WTC11 (cell line): Measurements from ENCODE around the gene GCC2. TPM values are rescaled to one million over a fixed set of nuclear protein-coding genes. Genes with fewer than 3 reads are reported as not detected.

ENCODE experiments used
- ATAC-seq: fragments of 200-7000 bp; cut with Tn5 transposase; 2 replicates; pipeline ENCODE4 v1.10.0; 2021; ENCODE audit warnings: mild to moderate bottlenecking, moderate library complexity
- CTCF ChIA-PET: fragments of 300-600 bp; sonication (Branson Sonifier 250); formaldehyde crosslinking; loops from one replicate; lab custom pipeline; 2021; ENCODE audit warnings: antibody characterized with exemption; lab: Charles Lee
- POLR2A ChIA-PET: fragments of 350-600 bp; sonication (Branson Sonifier 250); formaldehyde crosslinking; loops from one replicate; lab custom pipeline; 2021; ENCODE audit warnings: antibody characterized with exemption; lab: Charles Lee
- DNase-seq: peaks from one replicate; pipeline ENCODE4 v3.0.0; 2021; ENCODE audit warnings: low spot score
- H3K27ac Mint-ChIP-seq: 2 replicates; pipeline ENCODE4 v1.8.0; 2021; ENCODE audit warnings: mixed read lengths
- H3K27me3 Mint-ChIP-seq: 2 replicates; pipeline ENCODE4 v1.8.0; 2021; ENCODE audit warnings: low read depth, mild to moderate bottlenecking, moderate library complexity, mixed read lengths
- H3K36me3 Mint-ChIP-seq: 2 replicates; pipeline ENCODE4 v1.8.0; 2021; ENCODE audit warnings: mixed read lengths
- H3K4me1 Mint-ChIP-seq: 2 replicates; pipeline ENCODE4 v1.8.0; 2022; ENCODE audit warnings: mixed read lengths
- H3K4me3 Mint-ChIP-seq: 2 replicates; pipeline ENCODE4 v1.8.0; 2021; ENCODE audit warnings: mild to moderate bottlenecking, moderate library complexity, mixed read lengths
- H3K9me3 Mint-ChIP-seq: 2 replicates; pipeline ENCODE4 v1.8.0; 2021; ENCODE audit warnings: mixed read lengths
- ATF1 ChIP-seq: sonication (generic); formaldehyde crosslinking; IDR thresholded peaks from 2 replicates; pipeline ENCODE4 v1.8.1; 2023; ENCODE audit warnings: mild to moderate bottlenecking, moderate library complexity, missing genetic modification reagents
- CBFB ChIP-seq: sonication (generic); formaldehyde crosslinking; IDR thresholded peaks from 2 replicates; pipeline ENCODE4 v1.8.1; 2022; ENCODE audit warnings: mild to moderate bottlenecking, low read depth, missing genetic modification reagents
- EMX1 ChIP-seq: fragments of 250-450 bp; sonication (Bioruptor Pico); IDR thresholded peaks from 2 replicates; pipeline ENCODE4 v1.8.0; 2021; ENCODE audit warnings: mild to moderate bottlenecking
- ESRRA ChIP-seq: sonication (generic); formaldehyde crosslinking; IDR thresholded peaks from 2 replicates; pipeline ENCODE4 v1.8.1; 2022; ENCODE audit warnings: mild to moderate bottlenecking, missing genetic modification reagents, borderline replicate concordance
- ETV6 ChIP-seq: sonication (generic); formaldehyde crosslinking; IDR thresholded peaks from 2 replicates; pipeline ENCODE4 v1.8.1; 2022; ENCODE audit warnings: mild to moderate bottlenecking, missing genetic modification reagents
- FOXJ3 ChIP-seq: sonication (generic); formaldehyde crosslinking; IDR thresholded peaks from 2 replicates; pipeline ENCODE4 v1.9.0; 2021; ENCODE audit warnings: missing genetic modification reagents, mild to moderate bottlenecking, borderline replicate concordance
- GTF2I ChIP-seq: fragments of 250-450 bp; sonication (Bioruptor Pico); conservative IDR thresholded peaks from 2 replicates; pipeline ENCODE4 v1.4.0; 2021; ENCODE audit warnings: mild to moderate bottlenecking
- HMGA2 ChIP-seq: fragments of 250-450 bp; sonication (Bioruptor Pico); IDR thresholded peaks from 2 replicates; pipeline ENCODE4 v1.4.0; 2021; ENCODE audit warnings: mild to moderate bottlenecking, moderate library complexity
- IRF2 ChIP-seq: sonication (generic); formaldehyde crosslinking; IDR thresholded peaks from 2 replicates; pipeline ENCODE4 v1.8.0; 2022; ENCODE audit warnings: low read depth, missing genetic modification reagents, borderline replicate concordance
- KAT7 ChIP-seq: sonication (generic); formaldehyde crosslinking; IDR thresholded peaks from 2 replicates; pipeline ENCODE4 v1.8.1; 2023; ENCODE audit warnings: missing genetic modification reagents, mild to moderate bottlenecking, borderline replicate concordance
- NFATC4 ChIP-seq: fragments of 250-450 bp; sonication (Bioruptor Pico); IDR thresholded peaks from 2 replicates; pipeline ENCODE4 v1.9.0; 2021; ENCODE audit warnings: mild to moderate bottlenecking
- NFE2L1 ChIP-seq: sonication (generic); formaldehyde crosslinking; IDR thresholded peaks from 2 replicates; pipeline ENCODE4 v1.8.1; 2023; ENCODE audit warnings: missing genetic modification reagents
- NR3C1 ChIP-seq: sonication (generic); formaldehyde crosslinking; conservative IDR thresholded peaks from 2 replicates; pipeline ENCODE4 v1.8.1; 2023; ENCODE audit warnings: low read depth, mild to moderate bottlenecking, missing genetic modification reagents
- PRRX2 ChIP-seq: fragments of 250-450 bp; sonication (Bioruptor Pico); IDR thresholded peaks from 2 replicates; pipeline ENCODE4 v1.8.0; 2021; ENCODE audit warnings: mild to moderate bottlenecking
- SMAD4 ChIP-seq: sonication (generic); formaldehyde crosslinking; IDR thresholded peaks from 2 replicates; pipeline ENCODE4 v1.8.0; 2022; ENCODE audit warnings: mild to moderate bottlenecking, missing genetic modification reagents
- SOX15 ChIP-seq: fragments of 250-450 bp; sonication (Bioruptor Pico); IDR thresholded peaks from 2 replicates; pipeline ENCODE4 v1.9.0; 2021; ENCODE audit warnings: mild to moderate bottlenecking
- SP1 ChIP-seq: sonication (generic); formaldehyde crosslinking; conservative IDR thresholded peaks from 2 replicates; pipeline ENCODE4 v1.8.1; 2022; ENCODE audit warnings: missing genetic modification reagents
- TEAD4 ChIP-seq: sonication (generic); formaldehyde crosslinking; IDR thresholded peaks from 2 replicates; pipeline ENCODE4 v1.8.0; 2022; ENCODE audit warnings: mild to moderate bottlenecking, missing genetic modification reagents
- ZNF423 ChIP-seq: fragments of 250-450 bp; sonication (Bioruptor Pico); IDR thresholded peaks from 2 replicates; pipeline ENCODE4 v2.1.2; 2022; ENCODE audit warnings: mild to moderate bottlenecking, moderate library complexity
- total RNA-seq: library from RNA; stranded (reverse); gene quantifications from 3 replicates; pipeline ENCODE4 v1.2.3, GENCODE V29; 2021
- TF ChIP-seq, protein P1 (sequence below): sonication (generic); formaldehyde crosslinking; IDR thresholded peaks from 2 replicates; pipeline ENCODE4 v1.8.1; 2022; ENCODE audit warnings: low read depth, mild to moderate bottlenecking, moderate library complexity, missing genetic modification reagents, borderline replicate concordance
- TF ChIP-seq, protein P2 (sequence below): sonication (generic); formaldehyde crosslinking; IDR thresholded peaks from 2 replicates; pipeline ENCODE4 v1.8.0; 2022; ENCODE audit warnings: mild to moderate bottlenecking, missing genetic modification reagents
- TF ChIP-seq, protein P3 (sequence below): sonication (generic); formaldehyde crosslinking; IDR thresholded peaks from 2 replicates; pipeline ENCODE4 v1.8.1; 2022; ENCODE audit warnings: missing genetic modification reagents, borderline replicate concordance
- TF ChIP-seq, protein P4 (sequence below): sonication (generic); formaldehyde crosslinking; IDR thresholded peaks from 2 replicates; pipeline ENCODE4 v1.8.1; 2023; ENCODE audit warnings: mild to moderate bottlenecking, missing genetic modification reagents
- TF ChIP-seq, protein P5 (sequence below): sonication (generic); formaldehyde crosslinking; IDR thresholded peaks from 2 replicates; pipeline ENCODE4 v1.8.0; 2022; ENCODE audit warnings: mild to moderate bottlenecking, missing genetic modification reagents
- TF ChIP-seq, protein P6 (sequence below): fragments of 200-600 bp; IDR thresholded peaks from 2 replicates; pipeline ENCODE4 v1.8.0; 2022; ENCODE audit warnings: antibody characterized with exemption

The GCC2 gene
- total RNA-seq, 1 experiment from 2014 or later = 66.5 TPM

DNA sequence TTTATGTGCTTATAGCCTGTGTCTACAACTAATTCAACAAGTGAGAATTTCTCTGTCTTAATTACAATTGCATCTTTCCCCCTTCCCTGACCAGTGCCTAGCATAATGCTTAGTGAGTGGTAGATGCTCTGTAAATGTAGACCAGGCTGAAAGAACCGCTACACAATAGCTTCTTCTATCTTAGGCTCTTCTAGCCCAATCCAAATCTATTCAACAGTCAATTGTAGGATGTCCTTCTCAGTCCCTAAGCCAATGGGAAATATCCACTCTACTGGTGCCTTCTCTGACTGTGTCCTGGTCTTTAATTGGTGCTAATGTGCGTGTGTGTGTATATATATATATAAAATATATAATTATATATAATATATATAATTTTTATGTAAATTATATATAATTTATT lies 34.1 kb upstream of the GCC2 start:
- ATAC-seq (peak; percentile 57), DNase-seq (no peak)
- H3K9me3 Mint-ChIP-seq = peaks cover 5% of the 10 kb centered on the region; the same call in 1 of the 2 replicates
- no peaks in the 10 kb centered on the region for H3K4me1 Mint-ChIP-seq
- H3K36me3 Mint-ChIP-seq = no peaks in the 10 kb centered on the region
- TF ChIP-seq EMX1 (CRISPR knock-in tag) (no peak), HMGA2 (CRISPR knock-in tag) (0 out of 2 replicates have a peak, but pooled peaks have one; percentile 17)
- no peak overlapping the region for H3K4me3 Mint-ChIP-seq
- no peaks in the 10 kb centered on the region for H3K27me3 Mint-ChIP-seq
- H3K27ac Mint-ChIP-seq = no peak overlapping the region
- CTCF ChIA-PET = no interaction called here
- POLR2A ChIA-PET = no interaction called here

DNA sequence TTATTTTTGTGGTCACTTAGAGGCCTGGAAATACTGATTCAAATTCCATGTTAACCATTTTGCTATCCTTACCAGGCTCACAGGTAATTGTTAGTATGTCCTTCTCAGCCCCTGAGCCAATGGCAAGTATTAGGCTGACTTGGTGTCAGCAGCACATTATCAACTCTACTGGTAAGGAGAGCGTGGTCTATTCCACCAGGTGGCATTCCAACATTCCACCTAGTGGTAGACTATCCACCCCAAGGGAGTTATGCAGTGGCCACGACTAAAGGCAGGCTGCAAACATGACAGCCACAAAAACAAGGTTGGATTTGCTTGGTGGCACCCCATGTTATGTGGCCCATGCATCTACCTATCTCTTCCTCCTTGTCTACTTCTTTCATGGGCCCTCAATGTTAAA lies 31.8 kb upstream of the GCC2 start:
- ChIA-PET CTCF (no interaction called here), POLR2A (no interaction called here)
- Mint-ChIP-seq H3K4me1 (no peaks in the 10 kb centered on the region), H3K27ac (no peak overlapping the region), H3K4me3 (no peak overlapping the region), H3K9me3 (no peaks in the 10 kb centered on the region; the same call in 1 of the 2 replicates), H3K27me3 (no peaks in the 10 kb centered on the region), H3K36me3 (no peaks in the 10 kb centered on the region)
- DNase-seq (peak; percentile 13), ATAC-seq (peak; percentile 91)
- TF ChIP-seq IRF2 (CRISPR knock-in tag) (no peak), NFATC4 (CRISPR knock-in tag) (no peak), SP1 (CRISPR knock-in tag) (no peak), KAT7 (no peak), SOX15 (CRISPR knock-in tag) (no peak), NR3C1 (CRISPR knock-in tag) (no peak), ESRRA (CRISPR knock-in tag) (no peak), HMGA2 (CRISPR knock-in tag) (no peak), ETV6 (CRISPR knock-in tag) (no peak), GTF2I (CRISPR knock-in tag) (no peak), CBFB (no peak), ZNF423 (CRISPR knock-in tag) (no peak), NFE2L1 (CRISPR knock-in tag) (no peak)
- TF ChIP-seq, protein P1, sequence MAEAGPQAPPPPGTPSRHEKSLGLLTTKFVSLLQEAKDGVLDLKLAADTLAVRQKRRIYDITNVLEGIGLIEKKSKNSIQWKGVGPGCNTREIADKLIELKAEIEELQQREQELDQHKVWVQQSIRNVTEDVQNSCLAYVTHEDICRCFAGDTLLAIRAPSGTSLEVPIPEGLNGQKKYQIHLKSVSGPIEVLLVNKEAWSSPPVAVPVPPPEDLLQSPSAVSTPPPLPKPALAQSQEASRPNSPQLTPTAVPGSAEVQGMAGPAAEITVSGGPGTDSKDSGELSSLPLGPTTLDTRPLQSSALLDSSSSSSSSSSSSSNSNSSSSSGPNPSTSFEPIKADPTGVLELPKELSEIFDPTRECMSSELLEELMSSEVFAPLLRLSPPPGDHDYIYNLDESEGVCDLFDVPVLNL (CRISPR knock-in tag) = no peak
- TF ChIP-seq, protein P2, sequence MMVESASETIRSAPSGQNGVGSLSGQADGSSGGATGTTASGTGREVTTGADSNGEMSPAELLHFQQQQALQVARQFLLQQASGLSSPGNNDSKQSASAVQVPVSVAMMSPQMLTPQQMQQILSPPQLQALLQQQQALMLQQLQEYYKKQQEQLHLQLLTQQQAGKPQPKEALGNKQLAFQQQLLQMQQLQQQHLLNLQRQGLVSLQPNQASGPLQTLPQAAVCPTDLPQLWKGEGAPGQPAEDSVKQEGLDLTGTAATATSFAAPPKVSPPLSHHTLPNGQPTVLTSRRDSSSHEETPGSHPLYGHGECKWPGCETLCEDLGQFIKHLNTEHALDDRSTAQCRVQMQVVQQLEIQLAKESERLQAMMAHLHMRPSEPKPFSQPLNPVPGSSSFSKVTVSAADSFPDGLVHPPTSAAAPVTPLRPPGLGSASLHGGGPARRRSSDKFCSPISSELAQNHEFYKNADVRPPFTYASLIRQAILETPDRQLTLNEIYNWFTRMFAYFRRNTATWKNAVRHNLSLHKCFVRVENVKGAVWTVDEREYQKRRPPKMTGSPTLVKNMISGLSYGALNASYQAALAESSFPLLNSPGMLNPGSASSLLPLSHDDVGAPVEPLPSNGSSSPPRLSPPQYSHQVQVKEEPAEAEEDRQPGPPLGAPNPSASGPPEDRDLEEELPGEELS = no peak
- TF ChIP-seq, protein P3, sequence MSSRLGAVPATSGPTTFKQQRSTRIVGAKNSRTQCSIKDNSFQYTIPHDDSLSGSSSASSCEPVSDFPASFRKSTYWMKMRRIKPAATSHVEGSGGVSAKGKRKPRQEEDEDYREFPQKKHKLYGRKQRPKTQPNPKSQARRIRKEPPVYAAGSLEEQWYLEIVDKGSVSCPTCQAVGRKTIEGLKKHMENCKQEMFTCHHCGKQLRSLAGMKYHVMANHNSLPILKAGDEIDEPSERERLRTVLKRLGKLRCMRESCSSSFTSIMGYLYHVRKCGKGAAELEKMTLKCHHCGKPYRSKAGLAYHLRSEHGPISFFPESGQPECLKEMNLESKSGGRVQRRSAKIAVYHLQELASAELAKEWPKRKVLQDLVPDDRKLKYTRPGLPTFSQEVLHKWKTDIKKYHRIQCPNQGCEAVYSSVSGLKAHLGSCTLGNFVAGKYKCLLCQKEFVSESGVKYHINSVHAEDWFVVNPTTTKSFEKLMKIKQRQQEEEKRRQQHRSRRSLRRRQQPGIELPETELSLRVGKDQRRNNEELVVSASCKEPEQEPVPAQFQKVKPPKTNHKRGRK (CRISPR knock-in tag) = no peak

DNA sequence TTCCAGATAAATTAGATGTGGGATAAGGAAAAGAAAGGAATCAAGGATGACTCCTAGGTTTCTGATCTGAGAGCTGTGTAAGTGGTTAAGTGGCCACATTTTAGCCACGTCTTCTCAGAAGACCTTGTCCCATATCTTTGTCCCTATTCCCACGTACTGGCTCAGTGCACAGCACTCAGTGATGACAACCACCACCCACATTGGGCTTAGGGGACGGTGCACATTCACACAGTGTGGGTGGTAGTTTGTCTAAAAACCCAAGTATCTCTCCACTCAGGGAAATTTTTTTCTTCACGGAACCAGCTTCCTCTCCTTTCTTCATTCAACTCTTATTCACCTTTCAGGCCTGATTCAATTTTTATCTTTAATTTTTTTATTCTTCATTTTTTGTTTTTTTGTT lies 30.6 kb upstream of the GCC2 start:
- no peak for ATAC-seq
- no peaks in the 10 kb centered on the region for H3K4me1 Mint-ChIP-seq
- DNase-seq = no peak
- no peak overlapping the region for H3K4me3 Mint-ChIP-seq
- ChIA-PET CTCF (interaction anchor here (0.6 kb wide), 1 partner anchor 57 kb away, joined by 3 read pairs; no protein-coding TSS in a partner anchor), POLR2A (no interaction called here)
- H3K27ac Mint-ChIP-seq = no peak overlapping the region
- H3K9me3 Mint-ChIP-seq = no peaks in the 10 kb centered on the region; the same call in 1 of the 2 replicates
- H3K36me3 Mint-ChIP-seq = no peaks in the 10 kb centered on the region
- no peaks in the 10 kb centered on the region for H3K27me3 Mint-ChIP-seq
- no peak for TF ChIP-seq ETV6 (CRISPR knock-in tag)
- no peak for TF ChIP-seq NFE2L1 (CRISPR knock-in tag)
- TF ChIP-seq PRRX2 (CRISPR knock-in tag) = no peak
- TF ChIP-seq FOXJ3 = no peak
- TF ChIP-seq, protein P4, sequence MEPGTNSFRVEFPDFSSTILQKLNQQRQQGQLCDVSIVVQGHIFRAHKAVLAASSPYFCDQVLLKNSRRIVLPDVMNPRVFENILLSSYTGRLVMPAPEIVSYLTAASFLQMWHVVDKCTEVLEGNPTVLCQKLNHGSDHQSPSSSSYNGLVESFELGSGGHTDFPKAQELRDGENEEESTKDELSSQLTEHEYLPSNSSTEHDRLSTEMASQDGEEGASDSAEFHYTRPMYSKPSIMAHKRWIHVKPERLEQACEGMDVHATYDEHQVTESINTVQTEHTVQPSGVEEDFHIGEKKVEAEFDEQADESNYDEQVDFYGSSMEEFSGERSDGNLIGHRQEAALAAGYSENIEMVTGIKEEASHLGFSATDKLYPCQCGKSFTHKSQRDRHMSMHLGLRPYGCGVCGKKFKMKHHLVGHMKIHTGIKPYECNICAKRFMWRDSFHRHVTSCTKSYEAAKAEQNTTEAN = no peak
- no peak for TF ChIP-seq ESRRA (CRISPR knock-in tag)
- TF ChIP-seq, protein P5, sequence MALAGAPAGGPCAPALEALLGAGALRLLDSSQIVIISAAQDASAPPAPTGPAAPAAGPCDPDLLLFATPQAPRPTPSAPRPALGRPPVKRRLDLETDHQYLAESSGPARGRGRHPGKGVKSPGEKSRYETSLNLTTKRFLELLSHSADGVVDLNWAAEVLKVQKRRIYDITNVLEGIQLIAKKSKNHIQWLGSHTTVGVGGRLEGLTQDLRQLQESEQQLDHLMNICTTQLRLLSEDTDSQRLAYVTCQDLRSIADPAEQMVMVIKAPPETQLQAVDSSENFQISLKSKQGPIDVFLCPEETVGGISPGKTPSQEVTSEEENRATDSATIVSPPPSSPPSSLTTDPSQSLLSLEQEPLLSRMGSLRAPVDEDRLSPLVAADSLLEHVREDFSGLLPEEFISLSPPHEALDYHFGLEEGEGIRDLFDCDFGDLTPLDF (CRISPR knock-in tag) = no peak
- TF ChIP-seq TEAD4 (CRISPR knock-in tag) = no peak
- no peak for TF ChIP-seq SMAD4
- TF ChIP-seq, protein P6, sequence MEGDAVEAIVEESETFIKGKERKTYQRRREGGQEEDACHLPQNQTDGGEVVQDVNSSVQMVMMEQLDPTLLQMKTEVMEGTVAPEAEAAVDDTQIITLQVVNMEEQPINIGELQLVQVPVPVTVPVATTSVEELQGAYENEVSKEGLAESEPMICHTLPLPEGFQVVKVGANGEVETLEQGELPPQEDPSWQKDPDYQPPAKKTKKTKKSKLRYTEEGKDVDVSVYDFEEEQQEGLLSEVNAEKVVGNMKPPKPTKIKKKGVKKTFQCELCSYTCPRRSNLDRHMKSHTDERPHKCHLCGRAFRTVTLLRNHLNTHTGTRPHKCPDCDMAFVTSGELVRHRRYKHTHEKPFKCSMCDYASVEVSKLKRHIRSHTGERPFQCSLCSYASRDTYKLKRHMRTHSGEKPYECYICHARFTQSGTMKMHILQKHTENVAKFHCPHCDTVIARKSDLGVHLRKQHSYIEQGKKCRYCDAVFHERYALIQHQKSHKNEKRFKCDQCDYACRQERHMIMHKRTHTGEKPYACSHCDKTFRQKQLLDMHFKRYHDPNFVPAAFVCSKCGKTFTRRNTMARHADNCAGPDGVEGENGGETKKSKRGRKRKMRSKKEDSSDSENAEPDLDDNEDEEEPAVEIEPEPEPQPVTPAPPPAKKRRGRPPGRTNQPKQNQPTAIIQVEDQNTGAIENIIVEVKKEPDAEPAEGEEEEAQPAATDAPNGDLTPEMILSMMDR = no peak
- TF ChIP-seq ATF1 = no peak
